Measurements from ENCODE around the gene TLCD3B. TPM values are rescaled to one million over a fixed set of nuclear protein-coding genes. Genes with fewer than 3 reads are reported as not detected.

TLCD3B gene
- total RNA-seq, 1 donor from 2014 or later, result not detected

DNA sequence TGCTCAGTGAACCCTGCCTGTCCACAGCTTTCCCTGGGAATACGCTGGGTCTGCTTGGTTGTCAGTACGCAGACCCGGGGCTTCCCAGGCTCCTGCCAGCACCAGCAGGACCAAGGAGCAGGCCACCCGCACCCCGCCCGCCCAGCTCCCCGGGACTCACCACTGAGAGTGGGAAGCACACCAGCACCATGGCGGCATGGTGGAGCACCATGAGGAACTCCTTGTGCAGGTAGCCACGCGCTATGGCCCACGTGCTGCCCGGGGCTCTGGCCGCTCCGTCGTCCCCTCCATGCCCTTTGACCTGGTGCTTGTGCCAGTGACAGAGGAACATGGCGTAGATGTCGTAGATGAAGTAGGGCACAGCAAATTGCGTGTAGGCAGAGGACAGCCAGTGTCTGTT is 4.6 kb downstream of the TLCD3B start:
- TF ChIP-seq, protein P1, sequence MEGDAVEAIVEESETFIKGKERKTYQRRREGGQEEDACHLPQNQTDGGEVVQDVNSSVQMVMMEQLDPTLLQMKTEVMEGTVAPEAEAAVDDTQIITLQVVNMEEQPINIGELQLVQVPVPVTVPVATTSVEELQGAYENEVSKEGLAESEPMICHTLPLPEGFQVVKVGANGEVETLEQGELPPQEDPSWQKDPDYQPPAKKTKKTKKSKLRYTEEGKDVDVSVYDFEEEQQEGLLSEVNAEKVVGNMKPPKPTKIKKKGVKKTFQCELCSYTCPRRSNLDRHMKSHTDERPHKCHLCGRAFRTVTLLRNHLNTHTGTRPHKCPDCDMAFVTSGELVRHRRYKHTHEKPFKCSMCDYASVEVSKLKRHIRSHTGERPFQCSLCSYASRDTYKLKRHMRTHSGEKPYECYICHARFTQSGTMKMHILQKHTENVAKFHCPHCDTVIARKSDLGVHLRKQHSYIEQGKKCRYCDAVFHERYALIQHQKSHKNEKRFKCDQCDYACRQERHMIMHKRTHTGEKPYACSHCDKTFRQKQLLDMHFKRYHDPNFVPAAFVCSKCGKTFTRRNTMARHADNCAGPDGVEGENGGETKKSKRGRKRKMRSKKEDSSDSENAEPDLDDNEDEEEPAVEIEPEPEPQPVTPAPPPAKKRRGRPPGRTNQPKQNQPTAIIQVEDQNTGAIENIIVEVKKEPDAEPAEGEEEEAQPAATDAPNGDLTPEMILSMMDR (IDR thresholded peaks at IDR 0.05; ENCODE audit: borderline replicate concordance), result no peak
- intact Hi-C loops (cut with micrococcal nuclease), result no loop called here

DNA sequence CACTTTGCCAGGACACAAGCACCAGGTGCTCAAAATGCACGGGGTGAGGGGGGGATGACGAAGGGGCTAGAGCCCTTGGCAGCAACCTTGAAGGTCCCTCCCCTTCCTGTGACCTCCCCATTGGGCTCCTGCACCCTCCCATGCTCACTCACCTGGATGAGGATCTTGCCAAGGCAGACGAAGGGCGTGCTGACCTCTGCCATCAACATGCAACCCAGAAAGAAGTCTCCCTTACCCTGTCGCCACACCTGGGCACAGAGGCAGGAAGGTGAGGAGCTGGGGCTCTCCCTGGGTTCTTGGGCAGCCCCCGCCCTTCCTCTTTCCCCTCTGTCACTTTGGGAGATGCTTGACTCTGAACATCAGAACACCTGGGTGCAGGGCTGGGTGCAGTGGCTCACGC is 5.5 kb downstream of the TLCD3B start:
- Histone ChIP-seq H3K27me3 (ENCODE audit: low read depth) (peaks cover 76% of the 10 kb centered on the region), H3K4me1 (peaks cover 13% of the 10 kb centered on the region), H3K4me3 (no peak overlapping the region), H3K9me3 (replicated peaks) (no peaks in the 10 kb centered on the region), H3K27ac (replicated peaks) (no peak overlapping the region), H3K36me3 (no peaks in the 10 kb centered on the region)
- DNase-seq, result no peak
- TF ChIP-seq, protein P1 (IDR thresholded peaks at IDR 0.05; ENCODE audit: borderline replicate concordance), result no peak
- intact Hi-C loops (cut with micrococcal nuclease), result no loop called here

More for the DNA sequence above, 4.6 kb downstream of the TLCD3B start:
- DNase-seq, result no peak
- H3K4me3 ChIP-seq, result no peak overlapping the region
- H3K27me3 ChIP-seq (ENCODE audit: low read depth), result peaks cover 77% of the 10 kb centered on the region
- no peak overlapping the region for H3K27ac ChIP-seq (replicated peaks)
- H3K36me3 ChIP-seq, result no peaks in the 10 kb centered on the region
- peaks cover 12% of the 10 kb centered on the region for H3K4me1 ChIP-seq
- no peaks in the 10 kb centered on the region for H3K9me3 ChIP-seq (replicated peaks)

DNA sequence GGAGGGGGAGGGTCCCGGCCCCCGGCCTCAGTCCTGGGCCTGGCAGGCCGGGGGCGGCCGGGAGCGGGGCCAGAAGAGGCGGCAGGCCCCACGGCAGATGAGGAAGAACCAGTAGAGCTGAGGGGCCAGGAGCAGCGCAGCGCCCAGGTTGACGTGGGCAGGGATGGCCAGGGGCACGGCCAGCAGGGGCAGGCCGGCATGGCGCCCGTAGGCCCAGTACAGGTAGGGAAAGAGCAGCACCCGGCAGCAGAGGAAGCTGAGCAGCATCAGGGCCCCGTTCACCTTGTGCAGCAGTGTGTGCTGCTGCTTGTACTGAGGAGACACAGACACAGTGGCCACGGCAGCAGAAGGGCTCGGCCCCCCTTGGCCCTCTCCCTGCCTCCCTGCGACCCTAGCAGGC is 5.9 kb downstream of the TLCD3B start:
- intact Hi-C loops (cut with micrococcal nuclease), result no loop called here
- DNase-seq, result no peak
- Histone ChIP-seq H3K27me3 (ENCODE audit: low read depth) (peaks cover 74% of the 10 kb centered on the region), H3K27ac (replicated peaks) (no peak overlapping the region), H3K36me3 (no peaks in the 10 kb centered on the region), H3K4me3 (no peak overlapping the region), H3K4me1 (peaks cover 13% of the 10 kb centered on the region), H3K9me3 (replicated peaks) (no peaks in the 10 kb centered on the region)
- TF ChIP-seq, protein P1 (IDR thresholded peaks at IDR 0.05; ENCODE audit: borderline replicate concordance), result no peak

DNA sequence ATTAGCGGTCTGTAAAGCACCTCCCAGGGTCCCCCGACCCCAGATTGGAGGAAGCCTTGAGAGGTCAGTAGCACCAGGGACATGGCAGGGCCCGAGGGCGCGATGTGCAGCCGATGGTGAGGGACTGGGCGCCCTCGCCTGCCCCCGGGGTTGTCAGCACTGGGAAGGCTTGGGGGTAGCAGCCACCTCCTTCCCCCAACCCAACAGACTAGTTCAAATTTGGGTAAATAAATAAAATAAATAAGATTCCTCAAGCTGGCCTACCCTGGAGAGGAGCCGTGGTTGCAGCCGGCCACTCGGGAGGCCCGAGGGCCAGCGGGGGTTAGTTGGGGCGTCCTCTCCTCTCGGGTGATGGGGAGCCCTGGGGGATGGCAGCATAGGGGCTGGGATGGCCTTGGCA is 6.6 kb downstream of the TLCD3B start:
- Histone ChIP-seq H3K36me3 (no peaks in the 10 kb centered on the region), H3K4me1 (peaks cover 13% of the 10 kb centered on the region), H3K9me3 (replicated peaks) (no peaks in the 10 kb centered on the region), H3K27me3 (ENCODE audit: low read depth) (peaks cover 67% of the 10 kb centered on the region), H3K27ac (replicated peaks) (no peak overlapping the region), H3K4me3 (no peak overlapping the region)
- TF ChIP-seq, protein P1 (IDR thresholded peaks at IDR 0.05; ENCODE audit: borderline replicate concordance), result no peak
- DNase-seq, result no peak
- intact Hi-C loops (cut with micrococcal nuclease), result no loop called here

DNA sequence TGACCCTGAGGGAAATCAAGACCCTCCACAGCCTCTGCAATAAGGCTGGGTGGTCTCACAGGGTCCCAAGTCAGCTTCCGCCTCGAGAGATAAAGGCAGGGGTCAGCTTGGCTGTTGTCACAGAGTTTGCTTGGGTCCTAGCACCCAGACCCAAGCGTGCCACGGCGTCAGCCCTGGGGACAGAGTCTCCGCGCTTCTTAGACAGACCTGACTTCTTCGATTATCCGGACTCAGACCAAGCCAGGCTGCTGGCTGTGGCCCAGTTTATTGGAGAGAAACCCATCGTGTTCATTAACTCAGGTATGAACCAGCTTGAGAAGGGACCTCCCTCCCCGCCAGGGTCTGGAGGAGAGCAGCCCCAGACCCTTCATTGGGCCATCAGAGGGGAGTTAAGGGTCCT is 7.5 kb downstream of the TLCD3B start:
- Histone ChIP-seq H3K4me1 (peaks cover 13% of the 10 kb centered on the region), H3K27me3 (ENCODE audit: low read depth) (peaks cover 58% of the 10 kb centered on the region), H3K4me3 (no peak overlapping the region), H3K27ac (replicated peaks) (no peak overlapping the region), H3K36me3 (no peaks in the 10 kb centered on the region), H3K9me3 (replicated peaks) (no peaks in the 10 kb centered on the region)
- intact Hi-C loops (cut with micrococcal nuclease), result no loop called here
- no peak for DNase-seq
- TF ChIP-seq, protein P1 (IDR thresholded peaks at IDR 0.05; ENCODE audit: borderline replicate concordance), result no peak

DNA sequence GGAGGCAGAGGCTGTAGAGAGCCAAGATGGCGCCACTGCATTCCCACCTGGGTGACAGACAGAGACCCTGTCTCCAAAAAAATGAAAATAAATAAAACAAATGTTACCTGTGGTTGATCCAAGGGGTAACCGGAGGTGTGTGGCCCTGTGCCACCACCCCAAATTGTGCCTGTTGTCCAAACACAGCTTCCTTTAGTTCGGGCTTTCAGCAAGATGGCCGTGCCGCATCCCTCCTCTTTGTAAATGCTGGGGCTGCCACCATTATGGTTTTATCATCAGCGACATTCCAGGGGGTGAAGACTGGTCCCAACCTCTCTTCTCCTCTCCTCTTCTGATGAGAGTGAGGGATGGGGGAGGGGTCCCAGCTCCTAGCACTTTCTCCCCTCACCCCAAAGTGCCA is 8.2 kb downstream of the TLCD3B start, which contains the start of gene C16orf92:
Gene C16orf92, plus strand, starts transcription at position 312 of the 400 bp plus-strand sequence. CDS start 143 bp downstream, outside the sequence.
- intact Hi-C loops (cut with micrococcal nuclease), result no loop called here
- H3K4me3 ChIP-seq, result no peak within 1 kb of the TSS
- DNase-seq, result no peak
- no peak within 1 kb of the TSS for H3K27ac ChIP-seq (replicated peaks)
- no peaks in the 10 kb centered on the region for H3K36me3 ChIP-seq
- peaks cover 51% of the 10 kb centered on the region for H3K27me3 ChIP-seq (ENCODE audit: low read depth)
- TF ChIP-seq, protein P1 (IDR thresholded peaks at IDR 0.05; ENCODE audit: borderline replicate concordance), result no peak
- no peaks in the 10 kb centered on the region for H3K9me3 ChIP-seq (replicated peaks)
- peaks cover 13% of the 10 kb centered on the region for H3K4me1 ChIP-seq

Measured in left ventricle myocardium inferior (tissue), 1 donor.